Kasumi-1 (cell line): ENCODE measurements around the gene MRPL49.

ENCODE experiments used
- DNase-seq, 2 experiments: peaks; one replicate each; lab custom pipeline; 2025; lab: John Stamatoyannopoulos, UW

Gene MRPL49

DNA sequence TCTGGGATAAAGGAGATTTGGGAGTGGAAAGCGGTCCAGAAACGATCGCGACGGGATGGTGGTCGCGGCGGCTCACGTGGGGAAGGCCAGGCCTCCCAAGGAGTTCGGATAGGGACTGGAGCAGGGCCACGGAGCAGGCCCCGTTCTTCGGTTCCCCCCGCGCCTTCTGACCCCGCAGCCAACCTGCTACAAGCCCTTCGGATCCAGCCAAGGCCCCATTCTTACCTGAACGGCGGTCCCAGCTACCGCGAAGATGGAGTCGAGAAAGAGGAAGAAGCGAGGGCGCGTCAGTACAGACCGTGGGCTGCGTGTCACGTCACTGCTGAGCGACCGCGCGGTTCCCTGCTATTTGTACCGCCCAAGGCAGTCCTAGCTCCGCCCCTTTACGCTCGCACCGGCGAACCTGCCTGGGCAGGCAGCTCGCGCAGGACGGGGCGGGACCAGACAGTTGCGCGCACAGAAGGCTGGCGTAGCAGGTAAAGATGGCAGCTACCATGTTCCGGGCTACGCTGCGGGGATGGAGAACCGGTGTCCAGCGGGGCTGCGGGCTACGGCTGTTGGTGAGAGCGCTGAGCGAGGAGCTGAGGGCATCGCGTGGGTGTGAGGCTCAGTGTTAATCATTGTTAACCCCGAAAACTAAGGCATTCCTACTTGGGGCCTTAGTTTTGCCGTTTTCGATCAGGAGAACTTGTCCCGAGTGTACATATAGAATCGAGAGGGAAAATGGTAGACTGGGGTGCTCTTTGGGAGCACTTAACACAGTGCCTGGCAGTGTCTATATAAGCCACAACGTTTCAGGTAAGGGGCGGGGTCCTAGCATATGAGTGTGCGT, at the start of gene MRPL49, which contains the start of gene FAU:
MRPL49 (plus strand) TSS at position 457 of the 832 bp plus-strand sequence; CDS start at position 483, 26 bp downstream.
FAU (minus strand) TSS at position 270 of the 832 bp plus-strand sequence. CDS start 321 bp downstream, outside the sequence.
- DNase-seq: peak; percentile 98 to 99

DNA sequence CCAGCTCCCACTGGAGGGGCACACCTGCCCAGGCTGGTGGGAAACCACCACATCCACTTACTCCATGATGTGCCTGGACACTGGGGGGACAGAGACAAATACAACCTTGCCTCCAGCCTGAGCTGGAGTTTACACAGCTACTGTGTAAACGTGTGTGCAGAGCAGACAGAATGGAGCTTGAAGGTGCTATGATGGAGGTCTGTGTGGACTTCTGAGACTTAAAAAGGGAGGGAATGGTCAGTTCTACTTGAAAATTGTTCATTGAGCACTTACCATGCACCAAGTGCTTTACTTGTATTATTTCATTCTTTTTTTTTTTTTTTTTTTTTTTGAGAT, 49.5 kb upstream of the MRPL49 start:
- DNase-seq: no peak

DNA sequence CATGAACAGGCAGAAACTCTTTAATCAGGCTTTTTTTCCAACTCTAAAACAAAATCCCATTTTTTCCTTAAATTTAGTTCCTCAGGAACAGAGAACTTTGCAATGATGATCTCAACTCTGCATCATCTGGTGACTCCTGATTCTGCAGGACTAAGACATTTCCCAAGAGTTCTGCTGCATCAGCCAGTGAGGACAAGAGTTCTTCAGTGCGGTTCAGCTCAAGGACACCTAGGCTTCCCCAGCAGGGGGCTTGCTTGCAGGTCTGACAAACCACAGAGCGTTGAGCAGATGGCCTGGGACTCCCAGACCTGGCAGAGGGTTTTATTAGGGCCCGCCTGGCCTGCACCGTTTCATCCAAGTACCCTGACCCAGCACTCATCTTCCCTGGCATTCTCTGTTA, 44.7 kb upstream of the MRPL49 start:
- DNase-seq: no peak

DNA sequence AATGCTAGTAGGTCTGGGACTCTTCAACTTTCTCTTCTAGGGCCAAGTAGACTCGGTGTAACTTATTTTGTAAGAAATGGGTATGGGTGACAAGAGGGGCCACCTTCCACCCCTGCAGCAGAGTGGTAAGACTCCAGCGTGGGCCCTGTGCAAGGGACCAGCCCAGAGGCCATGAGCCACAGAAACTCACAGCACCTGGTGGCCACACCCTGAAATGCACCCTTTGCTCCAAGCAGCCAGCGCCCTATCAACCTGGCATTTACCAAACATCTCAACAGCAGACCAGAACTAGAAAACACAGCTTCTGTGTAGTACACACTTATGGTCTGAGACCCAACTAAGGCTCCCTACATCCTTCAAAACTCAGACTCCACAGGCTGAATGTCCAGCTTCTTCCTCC, 44.0 kb upstream of the MRPL49 start:
- DNase-seq: peak; percentile 9 to 29

DNA sequence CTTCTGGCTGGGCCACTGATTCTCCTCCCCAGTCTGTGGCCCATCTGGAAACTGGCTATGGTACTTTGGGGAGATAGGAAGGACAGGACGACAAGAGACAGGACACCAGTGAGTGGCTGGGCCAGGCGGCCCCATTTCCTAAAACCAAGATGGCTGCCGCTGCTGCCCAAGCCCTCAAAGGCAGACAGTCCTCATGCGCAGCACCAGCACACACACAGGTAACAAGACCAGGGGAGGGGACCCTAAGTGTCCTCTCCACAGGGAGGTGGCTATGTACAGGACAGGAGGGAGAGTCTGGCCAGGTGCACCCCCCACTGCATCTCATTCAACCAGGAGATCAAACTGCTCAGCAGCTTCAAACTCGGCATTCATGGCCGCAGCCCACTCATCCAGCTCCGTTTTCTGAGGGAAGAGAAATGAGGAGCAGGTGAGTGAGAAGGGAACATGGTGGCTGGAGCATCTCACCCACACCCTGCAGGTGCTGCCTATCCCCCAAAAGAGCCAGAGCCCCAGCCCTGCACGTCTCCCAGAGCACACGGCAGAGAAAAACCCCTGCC, 43.3 kb upstream of the MRPL49 start:
- DNase-seq: no peak

DNA sequence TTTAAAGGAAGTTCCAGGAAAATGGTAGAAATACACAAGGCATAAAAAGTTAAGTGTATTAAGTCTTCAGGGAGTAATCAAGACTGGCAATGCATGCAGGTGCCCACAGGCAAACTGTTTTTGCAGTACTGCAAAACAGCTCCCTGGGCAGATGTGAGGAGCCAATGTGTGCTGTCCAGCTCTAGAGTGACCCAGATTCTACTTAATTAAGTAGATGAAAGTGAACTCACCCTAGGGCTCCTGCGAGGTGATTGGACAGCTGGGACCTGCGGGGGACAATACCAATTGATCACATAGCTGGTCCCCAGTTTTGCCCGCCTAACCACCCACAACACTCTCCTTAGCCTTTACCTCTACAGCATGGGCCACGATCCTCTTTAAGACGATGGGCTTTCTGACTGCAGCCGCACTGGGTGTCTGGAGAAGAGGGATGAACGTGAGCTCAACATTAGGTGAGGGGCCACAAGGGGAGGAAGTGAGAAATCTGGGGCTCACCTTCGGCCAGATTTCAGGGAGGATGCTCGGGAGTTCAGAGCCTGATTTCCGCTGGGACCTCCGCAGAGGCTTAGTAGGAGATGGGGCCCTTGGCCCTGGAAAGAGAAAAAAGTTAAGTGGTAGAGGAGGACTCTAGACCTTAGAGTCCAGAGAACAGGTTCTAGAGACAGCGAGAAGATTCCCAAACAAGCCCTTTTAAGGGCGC, 38.8 kb upstream of the MRPL49 start:
- DNase-seq: peak in 1 of 2 experiments; percentile 29

DNA sequence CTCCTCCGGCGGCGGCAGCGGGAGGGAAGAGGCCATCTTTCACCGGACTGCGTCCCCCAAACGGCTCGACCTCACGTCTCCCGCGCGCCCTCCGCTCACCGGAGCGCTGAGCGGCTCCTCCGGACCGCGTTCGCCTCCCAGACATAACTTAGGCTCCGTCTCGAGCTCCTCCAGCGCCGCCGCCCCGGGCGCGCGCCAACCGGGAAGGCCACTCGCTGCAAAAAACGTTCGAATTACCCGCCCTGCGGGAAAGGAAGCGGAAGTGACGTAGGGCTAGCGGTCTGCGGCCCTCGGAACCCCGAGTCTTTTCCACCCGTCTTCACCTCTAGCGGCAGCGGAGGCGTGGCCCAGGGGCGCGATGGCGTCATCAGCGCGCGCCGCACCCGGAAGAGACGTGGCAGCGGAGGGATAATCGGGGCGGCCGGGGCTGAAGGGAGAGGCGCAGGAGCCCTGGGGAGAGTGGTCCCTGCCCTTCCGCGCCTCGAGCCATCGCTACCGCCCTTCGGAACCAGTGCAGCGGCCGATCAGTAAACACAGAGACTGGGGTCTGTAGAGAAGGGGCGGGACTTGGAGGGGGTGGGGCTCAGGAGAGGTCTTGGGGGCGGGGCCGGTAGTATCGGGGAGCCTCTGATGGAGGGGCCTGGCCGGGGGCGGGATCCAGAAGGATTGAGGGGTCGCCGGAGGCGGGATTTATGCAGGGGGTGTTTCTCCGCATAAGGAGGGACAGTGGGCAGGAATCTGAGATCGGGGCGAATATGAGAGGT, 38.1 kb upstream of the MRPL49 start, which contains the start of the genes CDCA5 and ZFPL1:
CDCA5 (minus strand) TSS at position 207 of the 764 bp plus-strand sequence; CDS start at position 145, 62 bp downstream.
ZFPL1 (plus strand) TSS at position 389 of the 764 bp plus-strand sequence. CDS start 477 bp downstream, outside the sequence.
- DNase-seq: peak; percentile 94 to 97

DNA sequence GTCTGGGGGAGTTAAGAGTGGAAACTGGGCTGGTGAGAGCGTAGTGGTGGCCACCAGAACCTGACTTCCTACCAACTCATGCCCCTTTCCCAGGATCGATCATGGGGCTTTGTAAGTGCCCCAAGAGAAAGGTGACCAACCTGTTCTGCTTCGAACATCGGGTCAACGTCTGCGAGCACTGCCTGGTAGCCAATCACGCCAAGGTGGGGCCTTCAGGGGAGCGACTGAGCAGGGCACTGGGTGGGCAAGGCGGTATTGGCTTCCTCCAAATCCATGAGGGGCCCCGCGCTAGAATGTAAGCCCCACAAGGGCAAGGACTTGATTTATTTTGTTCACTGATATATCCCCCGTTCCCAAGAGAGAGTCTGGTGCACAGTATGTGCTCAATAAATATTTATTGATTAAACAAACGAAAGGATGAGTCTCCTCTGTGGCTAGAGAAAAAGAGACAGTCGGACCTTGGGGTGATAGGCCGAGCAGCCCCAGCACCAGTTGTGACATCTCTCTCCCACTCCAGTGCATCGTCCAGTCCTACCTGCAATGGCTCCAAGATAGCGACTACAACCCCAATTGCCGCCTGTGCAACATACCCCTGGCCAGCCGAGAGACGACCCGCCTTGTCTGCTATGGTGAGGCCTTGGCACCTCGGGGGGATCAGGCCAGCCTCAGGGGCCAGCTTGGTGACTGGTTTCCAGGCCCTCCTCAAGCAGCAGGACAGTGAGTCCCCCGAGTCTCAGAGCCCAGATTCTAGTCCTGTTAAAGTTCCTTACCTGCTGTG, 37.3 kb upstream of the MRPL49 start:
- DNase-seq: peak in 1 of 2 experiments; percentile 47

DNA sequence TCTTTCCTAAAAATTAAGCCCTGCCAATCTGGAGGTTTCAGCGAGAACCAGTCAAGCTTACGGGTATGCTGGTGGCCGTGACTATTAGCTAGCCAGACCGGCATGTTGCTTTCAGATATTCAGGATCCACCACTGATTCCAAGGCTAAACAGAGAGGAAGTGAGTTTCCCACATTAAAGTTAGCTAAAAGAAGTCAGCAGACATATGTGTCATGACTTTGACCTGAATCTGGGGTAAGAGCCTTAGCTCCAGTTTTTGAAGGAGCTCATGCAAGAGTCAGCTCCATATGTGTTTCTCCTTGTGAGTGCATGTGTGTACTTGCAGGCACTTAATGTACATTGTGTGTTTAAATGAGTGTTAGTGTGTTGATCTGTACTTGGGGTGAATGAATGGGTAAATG, 36.7 kb upstream of the MRPL49 start:
- DNase-seq: no peak

DNA sequence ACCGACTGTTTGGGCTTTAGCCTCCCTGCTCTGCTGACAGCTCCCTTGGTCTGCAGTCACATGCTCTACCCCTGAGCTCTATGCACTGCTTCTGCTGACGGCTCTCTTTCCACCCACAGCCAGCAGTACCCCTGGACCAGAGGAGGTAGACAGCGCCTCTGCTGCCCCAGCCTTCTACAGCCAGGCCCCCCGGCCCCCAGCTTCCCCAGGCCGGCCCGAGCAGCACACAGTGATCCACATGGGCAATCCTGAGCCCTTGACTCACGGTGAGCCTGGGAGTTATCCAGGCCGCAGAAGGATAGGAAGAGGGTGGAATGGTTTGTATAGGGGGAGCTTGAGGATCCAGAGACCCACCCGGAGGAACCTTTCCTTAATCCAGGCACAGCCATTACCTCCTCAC, 35.3 kb upstream of the MRPL49 start:
- no peak for DNase-seq

DNA sequence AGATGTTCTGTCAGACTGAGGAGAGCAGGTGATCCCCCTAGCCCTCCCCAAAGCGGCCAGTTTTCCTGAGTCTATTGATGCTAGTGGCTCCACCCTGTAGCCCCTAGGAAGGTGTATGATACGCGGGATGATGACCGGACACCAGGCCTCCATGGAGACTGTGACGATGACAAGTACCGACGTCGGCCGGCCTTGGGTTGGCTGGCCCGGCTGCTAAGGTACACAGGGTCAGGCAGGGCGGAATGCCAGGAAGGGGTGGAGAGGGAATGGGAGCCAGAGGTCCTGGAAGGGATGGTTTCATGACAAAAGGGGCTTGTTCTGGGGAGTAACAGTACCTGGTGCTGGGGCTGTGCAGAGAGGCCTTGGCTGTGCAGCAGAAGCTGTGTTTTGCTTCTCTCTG, 34.9 kb upstream of the MRPL49 start:
- DNase-seq: no peak

DNA sequence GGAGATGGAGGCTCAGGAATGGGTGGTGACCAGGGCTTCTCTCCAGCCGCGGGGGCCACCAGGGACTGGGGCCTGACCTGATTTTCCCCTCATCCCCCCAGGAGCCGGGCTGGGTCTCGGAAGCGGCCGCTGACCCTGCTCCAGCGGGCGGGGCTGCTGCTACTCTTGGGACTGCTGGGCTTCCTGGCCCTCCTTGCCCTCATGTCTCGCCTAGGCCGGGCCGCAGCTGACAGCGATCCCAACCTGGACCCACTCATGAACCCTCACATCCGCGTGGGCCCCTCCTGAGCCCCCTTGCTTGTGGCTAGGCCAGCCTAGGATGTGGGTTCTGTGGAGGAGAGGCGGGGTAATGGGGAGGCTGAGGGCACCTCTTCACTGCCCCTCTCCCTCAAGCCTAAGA, 34.3 kb upstream of the MRPL49 start:
- no peak for DNase-seq

DNA sequence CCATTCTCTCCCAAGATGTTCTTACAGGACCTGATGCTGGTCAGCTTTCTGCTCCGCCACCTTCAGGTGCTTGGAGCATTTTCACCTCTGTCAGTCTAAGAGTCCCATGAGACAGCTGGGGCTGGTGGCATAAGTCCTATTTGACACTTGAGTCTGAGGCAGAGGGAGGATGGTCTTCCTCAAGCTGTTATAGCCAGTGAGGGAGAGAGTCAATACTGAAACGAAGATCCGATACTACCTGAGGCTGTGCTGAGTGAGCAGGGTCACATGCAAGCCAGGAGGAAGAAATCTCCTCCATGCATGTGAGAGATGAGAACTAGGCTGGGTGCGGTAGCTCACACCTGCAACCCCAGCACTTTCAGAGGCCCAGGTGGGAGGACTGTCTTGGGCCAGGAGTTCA, 32.5 kb upstream of the MRPL49 start:
- DNase-seq: no peak

DNA sequence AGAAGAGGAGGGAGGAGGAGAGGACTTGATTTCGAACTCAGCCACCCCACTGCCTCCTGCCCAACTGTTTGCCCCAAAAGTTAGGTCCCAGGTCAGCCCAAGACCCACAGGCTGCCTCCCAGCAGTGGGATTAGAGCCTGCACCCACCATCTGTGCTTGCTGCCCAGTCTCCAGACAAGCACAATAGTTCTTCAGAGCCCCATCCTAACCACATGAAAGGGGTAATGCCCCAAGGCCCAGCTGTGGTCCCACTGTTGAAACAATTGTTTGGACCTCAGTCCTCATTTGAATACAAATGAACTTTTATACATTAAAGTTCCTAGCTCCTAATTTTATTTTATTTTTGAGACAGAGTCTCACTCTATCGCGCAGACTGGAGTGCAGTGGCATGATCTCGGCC, 31.5 kb upstream of the MRPL49 start:
- DNase-seq: no peak

DNA sequence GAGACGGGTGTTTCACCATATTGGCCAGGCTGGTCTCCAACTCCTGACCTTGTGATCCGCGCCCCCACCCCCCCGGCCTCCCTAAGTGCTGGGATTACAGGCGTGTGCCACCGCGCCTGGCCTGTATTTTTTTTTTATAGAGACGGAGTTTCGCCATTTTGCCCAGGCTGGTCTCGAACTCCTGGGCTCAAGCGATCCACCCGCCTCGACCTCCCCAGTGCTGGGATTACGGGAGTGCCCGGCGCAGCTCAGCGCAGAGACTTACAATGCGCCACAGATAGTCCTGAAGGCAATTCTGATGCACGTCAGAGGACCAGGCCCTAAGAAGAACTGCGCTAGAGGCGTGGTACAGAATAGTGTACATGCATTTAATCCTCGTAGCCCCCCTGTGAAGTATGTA, 26.7 kb upstream of the MRPL49 start:
- DNase-seq: no peak

DNA sequence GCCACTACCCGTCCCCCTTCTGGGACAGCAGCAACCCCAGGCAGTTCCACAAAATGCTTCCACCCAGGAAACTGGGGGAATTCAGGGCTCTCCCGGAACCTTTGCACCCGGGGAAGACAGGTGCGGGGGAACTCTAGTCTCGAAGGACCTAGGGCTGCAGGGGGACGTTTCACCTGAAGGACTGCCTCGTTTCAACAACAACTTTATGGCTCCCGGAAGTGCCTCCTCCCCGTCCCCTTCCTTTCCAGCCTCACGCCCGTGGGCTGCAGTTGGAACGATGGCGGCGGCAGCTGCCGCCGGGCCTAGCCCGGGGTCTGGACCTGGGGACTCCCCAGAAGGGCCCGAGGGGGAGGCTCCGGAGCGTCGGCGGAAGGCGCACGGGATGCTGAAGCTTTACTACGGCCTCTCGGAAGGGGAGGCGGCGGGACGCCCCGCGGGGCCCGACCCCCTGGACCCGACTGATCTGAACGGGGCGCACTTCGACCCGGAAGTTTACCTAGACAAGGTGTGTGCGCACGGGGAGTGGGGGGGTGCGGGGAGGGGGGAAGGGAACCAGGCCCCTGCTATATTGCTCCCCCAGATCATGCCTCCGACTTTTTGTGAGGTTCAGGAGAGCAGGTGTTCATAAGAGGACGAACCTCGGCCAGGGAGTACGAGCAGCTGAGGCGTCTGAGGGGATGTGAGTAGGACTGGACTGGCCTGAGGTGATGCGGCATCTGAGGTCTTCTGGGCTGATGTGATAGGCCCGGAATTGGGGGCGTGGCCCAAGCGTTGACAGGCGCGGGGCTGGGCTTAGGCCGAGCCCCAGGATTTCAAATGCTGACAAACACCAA, 25.9 kb upstream of the MRPL49 start, which contains the start of gene VPS51:
VPS51 (plus strand) TSS at position 241 of the 833 bp plus-strand sequence; CDS start at position 278, 37 bp downstream.
- DNase-seq: peak; percentile 90 to 95

DNA sequence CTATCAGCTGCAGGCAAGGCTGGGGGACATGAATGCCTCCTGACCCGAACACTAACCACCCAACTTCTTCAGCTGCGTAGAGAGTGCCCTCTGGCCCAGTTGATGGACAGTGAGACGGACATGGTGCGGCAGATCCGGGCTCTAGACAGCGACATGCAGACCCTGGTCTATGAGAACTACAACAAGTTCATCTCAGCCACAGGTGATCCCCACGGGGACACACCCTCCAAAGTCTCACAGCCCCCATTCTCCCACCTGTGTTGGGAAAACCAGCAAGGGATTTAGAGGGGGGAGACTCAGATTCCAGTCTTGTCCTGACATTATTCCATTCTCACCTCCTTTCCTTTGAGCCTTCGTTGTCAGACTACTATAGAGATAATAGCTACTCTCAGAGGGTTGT, 25.2 kb upstream of the MRPL49 start:
- no peak for DNase-seq

DNA sequence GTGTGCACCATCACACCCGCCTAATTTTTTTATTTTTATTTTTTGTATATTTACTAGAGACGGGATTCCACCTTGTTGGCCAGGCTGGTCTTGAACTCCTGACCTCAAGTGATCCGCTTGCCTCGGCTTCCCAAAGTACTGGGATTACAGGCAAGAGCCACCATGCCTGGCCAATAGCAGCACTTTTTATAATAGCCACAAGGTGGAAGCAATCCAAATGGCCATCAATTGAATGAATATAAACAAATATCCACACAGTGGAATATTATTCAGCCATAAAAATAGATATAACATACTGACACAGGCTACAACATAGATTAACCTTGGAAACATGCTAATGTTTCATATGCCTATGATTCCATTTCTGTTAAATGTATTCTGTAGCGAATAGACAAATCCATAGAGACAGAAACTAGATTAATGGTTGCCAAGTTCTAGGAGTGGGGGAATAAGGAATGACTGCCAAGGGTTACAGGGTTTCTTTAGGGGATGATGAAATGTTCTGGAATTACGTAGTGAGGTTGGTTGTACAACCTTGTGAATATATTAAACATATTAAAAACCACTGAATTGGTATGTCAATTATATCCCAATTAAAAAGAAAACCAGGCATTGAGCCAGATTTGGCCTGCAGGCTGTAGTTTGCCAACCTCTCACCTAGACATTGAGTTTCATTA, 21.3 kb upstream of the MRPL49 start:
- DNase-seq: no peak
